Stimulated activated naive CD4-positive, alpha-beta T cell treated with Interleukin-2 at 50 U/mL for 16 hours (primary cell): Measurements from ENCODE around the gene GPR68.
"Not testable (repeated sequence)": the region's sequence is repeated elsewhere in the genome, so short reads cannot be mapped to it uniquely, and the experiment has no call there.

Source experiments
- DNase-seq: peaks from one replicate; lab custom pipeline; 2025; lab: John Stamatoyannopoulos, UW

GPR68 gene

DNA sequence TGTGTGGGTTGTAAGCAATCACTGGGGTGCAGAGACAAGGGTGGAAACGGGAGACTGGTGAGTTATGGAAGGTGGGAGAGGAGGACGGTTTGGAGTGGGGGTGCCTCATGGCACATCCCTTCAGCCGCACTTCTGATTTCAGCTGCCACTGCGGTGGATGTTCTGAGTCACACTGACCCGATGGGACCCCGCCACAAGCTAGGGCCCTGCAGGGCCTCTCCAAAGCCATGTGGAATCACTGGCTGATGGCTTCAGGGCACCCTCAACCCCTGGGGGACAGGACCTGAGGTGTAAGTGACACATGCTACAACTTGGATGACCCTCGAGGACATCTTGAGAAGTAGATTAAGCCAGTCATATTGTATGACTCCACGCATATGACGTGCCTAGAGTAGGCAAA lies 53.7 kb downstream of the GPR68 start:
- no peak for DNase-seq

DNA sequence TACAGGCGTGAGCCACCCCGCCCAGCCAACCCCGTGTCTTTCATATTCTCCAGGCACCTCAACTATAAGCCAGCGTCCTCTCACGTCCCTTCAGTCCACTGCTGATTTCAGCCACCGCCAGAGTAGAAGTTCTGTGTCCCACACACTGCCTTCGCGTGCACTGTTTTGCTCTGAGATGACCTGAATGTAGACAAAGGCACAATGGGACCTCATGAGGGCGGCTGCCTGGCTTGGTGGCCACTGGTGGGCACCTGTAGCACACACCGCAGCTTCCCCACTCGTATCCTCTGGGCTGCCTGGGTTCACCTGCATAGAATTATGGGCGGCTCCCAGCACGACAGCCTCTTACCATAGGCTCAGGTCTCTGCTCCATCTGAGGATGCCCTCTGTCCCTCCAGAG lies 57.2 kb downstream of the GPR68 start:
- no peak for DNase-seq

DNA sequence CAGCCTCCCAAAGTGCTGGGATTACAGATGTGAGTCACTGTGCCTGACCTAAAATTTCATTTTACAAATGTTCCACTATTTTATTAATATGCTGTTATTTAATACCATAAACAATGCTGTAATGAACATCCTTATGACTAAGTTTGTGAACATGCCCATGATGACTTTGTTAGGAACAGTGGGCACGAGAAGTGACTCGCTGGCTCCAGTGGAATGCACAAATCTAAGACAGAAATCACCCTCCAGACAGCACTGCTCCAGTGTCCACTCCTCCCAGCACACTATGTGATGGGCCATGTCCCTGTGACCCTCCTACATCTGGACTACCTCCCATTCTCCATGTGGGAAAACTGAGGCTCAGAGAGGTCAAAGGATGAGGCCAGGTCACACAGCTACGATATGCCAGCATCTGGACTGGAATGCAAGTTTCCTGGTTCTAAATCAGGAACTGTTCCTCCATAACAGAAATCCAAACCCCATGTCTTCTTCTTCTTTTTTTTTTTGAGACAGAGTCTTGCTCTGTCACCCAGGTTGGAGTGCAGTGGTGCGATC lies 57.9 kb downstream of the GPR68 start:
- DNase-seq: no peak

DNA sequence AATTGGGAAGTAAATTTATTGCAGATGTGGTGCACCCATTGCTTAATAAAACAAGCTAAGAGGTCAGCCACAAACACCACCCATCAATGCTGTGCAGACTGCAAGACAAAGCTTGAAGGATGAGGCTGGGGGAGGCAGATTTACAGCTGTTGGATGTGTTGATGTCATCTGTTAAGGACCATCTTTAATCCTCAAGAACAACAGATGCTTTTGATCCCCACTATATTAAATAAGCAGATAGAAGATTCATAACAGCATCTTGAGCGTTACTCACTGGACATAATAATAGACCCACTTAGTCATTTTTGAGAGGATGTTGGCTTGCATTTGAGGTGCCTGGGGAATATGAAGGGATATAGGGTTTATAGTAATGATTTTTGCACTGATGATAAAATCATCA lies 58.8 kb downstream of the GPR68 start:
- no peak for DNase-seq

DNA sequence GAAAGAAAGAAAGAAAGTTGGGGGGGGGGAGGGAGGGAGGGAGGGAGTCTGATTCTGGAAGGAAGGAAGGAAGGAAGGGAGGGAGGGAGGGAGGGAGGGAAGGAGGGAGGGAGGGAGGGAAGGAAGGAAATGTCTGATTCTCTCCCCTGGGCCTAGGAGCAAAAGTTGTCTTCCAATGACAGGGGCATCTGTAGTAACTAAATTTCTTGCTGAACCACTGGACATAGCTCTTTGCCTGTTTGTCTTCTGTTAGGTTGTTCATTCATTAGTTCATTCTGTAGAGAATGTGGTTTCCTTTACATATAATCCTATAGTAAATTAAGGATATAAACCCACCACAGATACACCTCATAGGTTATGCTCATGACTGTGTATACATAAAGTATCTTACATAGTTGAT lies 59.9 kb downstream of the GPR68 start:
- DNase-seq: no peak

DNA sequence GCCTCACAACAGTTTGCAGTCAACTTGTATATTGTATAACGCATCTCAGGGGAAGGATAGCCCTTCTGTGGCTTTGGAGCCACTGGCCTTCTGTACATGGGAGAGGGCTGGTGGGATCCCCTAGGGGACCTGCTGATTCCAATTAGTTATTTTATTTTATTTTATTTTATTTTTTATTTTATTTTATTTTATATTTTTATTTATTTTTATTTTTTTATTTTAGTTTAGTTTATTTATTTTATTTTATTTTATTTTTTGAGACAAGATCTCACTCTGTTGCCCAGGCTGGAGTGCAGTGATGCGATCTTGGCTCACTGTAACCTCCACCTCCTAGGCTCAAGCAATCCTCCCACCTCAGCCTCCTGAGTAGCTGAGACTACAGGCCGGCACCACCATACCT lies 61.8 kb downstream of the GPR68 start:
- not testable (repeated sequence) for DNase-seq
